HG03457 (cell line): ENCODE data around the gene CD36.

ENCODE experiments used
- ATAC-seq: cut with Tn5 transposase; IDR thresholded peaks from one replicate; pipeline ENCODE4 v1.9.1; 2021; ENCODE audit warnings: moderate number of reproducible peaks; ENCODE audit not compliant: unreplicated experiment

Gene CD36

GRCh38 chr7:80637911-80638765 lies at the start of gene CD36:
Gene CD36 (plus strand): TSS chr7:80638642. CDS start chr7:80646741, 8,099 bp downstream.
- peak; percentile 89 for ATAC-seq

- ATAC-seq = no peak
These were observed 48.8 kb upstream of the CD36 start for GRCh38 chr7:80589631-80590030.

- ATAC-seq = no peak
These were observed 46.8 kb upstream of the CD36 start for GRCh38 chr7:80591654-80592053.

- ATAC-seq = no peak
These were observed 44.4 kb upstream of the CD36 start for GRCh38 chr7:80593869-80594586.

- no peak for ATAC-seq
These were observed 41.4 kb upstream of the CD36 start for GRCh38 chr7:80596933-80597517.

GRCh38 chr7:80597875-80598274 lies 40.6 kb upstream of the CD36 start:
- no peak for ATAC-seq

GRCh38 chr7:80600046-80600445 lies 38.4 kb upstream of the CD36 start:
- ATAC-seq = no peak

GRCh38 chr7:80601999-80602398 lies 36.4 kb upstream of the CD36 start:
- ATAC-seq = no peak

GRCh38 chr7:80603940-80604339 lies 34.5 kb upstream of the CD36 start:
- no peak for ATAC-seq

- no peak for ATAC-seq
These were observed 34.0 kb upstream of the CD36 start for GRCh38 chr7:80604436-80604835.

- ATAC-seq = no peak
These were observed 31.3 kb upstream of the CD36 start for GRCh38 chr7:80607136-80607535.

GRCh38 chr7:80608336-80608735 lies 30.1 kb upstream of the CD36 start:
- ATAC-seq = no peak

- ATAC-seq = no peak
These were observed 28.7 kb upstream of the CD36 start for GRCh38 chr7:80609751-80610150.

GRCh38 chr7:80611353-80611752 lies 27.1 kb upstream of the CD36 start:
- ATAC-seq = no peak

- no peak for ATAC-seq
These were observed 26.7 kb upstream of the CD36 start for GRCh38 chr7:80611779-80612178.

- ATAC-seq = no peak
These were observed 25.6 kb upstream of the CD36 start for GRCh38 chr7:80612880-80613279.

- ATAC-seq = no peak
These were observed 24.9 kb upstream of the CD36 start for GRCh38 chr7:80613519-80613918.

- no peak for ATAC-seq
These were observed 23.6 kb upstream of the CD36 start for GRCh38 chr7:80614851-80615271.

GRCh38 chr7:80618096-80618495 lies 20.3 kb upstream of the CD36 start:
- ATAC-seq = no peak

- ATAC-seq = no peak
These were observed 18.7 kb upstream of the CD36 start for GRCh38 chr7:80619741-80620140.

GRCh38 chr7:80622541-80622940 lies 15.9 kb upstream of the CD36 start:
- no peak for ATAC-seq
